ENCODE results near the gene NOS1. TPM values are rescaled to one million over a fixed set of nuclear protein-coding genes. Genes with fewer than 3 reads are reported as not detected.

The NOS1 gene
- total and polyA plus RNA-seq, 2 of the 8 experiments (the other 6 are each of a cell fraction or from before 2014, with no cell fraction given), result 1.5 to 2.0 TPM

- H3K9ac ChIP-seq (replicated peaks in 1 of 4; ENCODE audit: extremely low read depth in 1 of 4, low read depth in 3 of 4, low read length in 3 of 4), result no peak overlapping the region
- no peak for DNase-seq (ENCODE audit: low read depth in 1 of 2, low spot score in 2 of 2)
- H3K18ac ChIP-seq (ENCODE audit: extremely low read depth, low read length), result no peak overlapping the region
- H2BK20ac ChIP-seq (ENCODE audit: low read length), result no peak overlapping the region
- POLR2A ChIA-PET (ENCODE audit: partially characterized antibody), result no interaction called here
- CTCF ChIA-PET (ENCODE audit: partially characterized antibody), result interaction anchor here (1.1 kb wide), 1 partner anchor 54 kb away, joined by 4 read pairs; no protein-coding TSS in a partner anchor
- no peak overlapping the region for H3K23ac ChIP-seq (ENCODE audit: insufficient read length)
- H3K4me2 ChIP-seq (ENCODE audit: insufficient read depth in 1 of 2, low read depth in 2 of 2, low read length in 2 of 2), result no peak overlapping the region
- no peak overlapping the region for H4K5ac ChIP-seq (ENCODE audit: insufficient read length, low read depth, low read length)
- no peak overlapping the region for H3K14ac ChIP-seq (ENCODE audit: insufficient read length)
- H3K4ac ChIP-seq (replicated peaks; ENCODE audit: insufficient read length, low read depth, low read length), result no peak overlapping the region
- no peak overlapping the region for H2BK15ac ChIP-seq (ENCODE audit: low read length)
- no peaks in the 10 kb centered on the region for H3K79me2 ChIP-seq (ENCODE audit: control insufficient read depth in 1 of 2, insufficient read depth in 2 of 2, low read length in 2 of 2)
- H3K9me3 ChIP-seq (ENCODE audit: insufficient read depth in 2 of 2, low read depth in 1 of 2, low read length in 1 of 2), result no peaks in the 10 kb centered on the region
- H3K79me1 ChIP-seq (ENCODE audit: low read depth, low read length), result no peaks in the 10 kb centered on the region
- H2BK5ac ChIP-seq (ENCODE audit: low read depth, low read length), result no peak overlapping the region
- FAIRE-seq, result no peak
- H3K27ac ChIP-seq (ENCODE audit: low read depth, low read length), result no peak overlapping the region
- H2BK120ac ChIP-seq (replicated peaks; ENCODE audit: low read depth, low read length), result no peak overlapping the region
- H2AFZ ChIP-seq (ENCODE audit: low read length), result no peak overlapping the region
- H3K36me3 ChIP-seq (ENCODE audit: control insufficient read depth in 2 of 4, insufficient read depth in 4 of 4, low read length in 3 of 4), result no peaks in the 10 kb centered on the region
- H3K27me3 ChIP-seq (replicated peaks in 1 of 4; ENCODE audit: control insufficient read depth in 3 of 4, extremely low read depth in 1 of 4, insufficient read depth in 3 of 4, low read length in 3 of 4), result no peaks in the 10 kb centered on the region
- no peaks in the 10 kb centered on the region for H3K4me1 ChIP-seq (replicated peaks in 1 of 4; ENCODE audit: control insufficient read depth in 3 of 4, insufficient read depth in 4 of 4, low read length in 3 of 4)
- H4K20me1 ChIP-seq (replicated peaks in 1 of 2; ENCODE audit: control insufficient read depth in 1 of 2, insufficient read depth in 2 of 2, low read length in 2 of 2), result no peaks in the 10 kb centered on the region
- no peak overlapping the region for H3K56ac ChIP-seq (replicated peaks; ENCODE audit: insufficient read length, low read depth, low read length)
- WGBS, 2 experiments (ENCODE audit: extremely low coverage in 1 of 2, insufficient coverage in 1 of 2, insufficient read length in 1 of 2, insufficient replicate concordance in 2 of 2, low coverage in 1 of 2, low lambda C conversion rate in 2 of 2, missing lambda C conversion rate in 1 of 2), result 94% methylated on average over 4 of the region's 4 CpGs; no CpG with 5 or more reads in 1 of the 2 experiments
- H4K91ac ChIP-seq (replicated peaks; ENCODE audit: insufficient read length, low read length), result no peak overlapping the region
- H4K8ac ChIP-seq (ENCODE audit: extremely low read depth, insufficient read depth, low read length), result no peak overlapping the region
- H2AK5ac ChIP-seq (ENCODE audit: low read depth, low read length), result no peak overlapping the region
- H3K23me2 ChIP-seq (ENCODE audit: low read depth, low read length), result no peaks in the 10 kb centered on the region
- H3K4me3 ChIP-seq (ENCODE audit: extremely low read depth in 1 of 4, insufficient read depth in 2 of 4, low read depth in 3 of 4, low read length in 4 of 4), result no peak overlapping the region
- H2BK12ac ChIP-seq (ENCODE audit: low read depth, low read length), result no peak overlapping the region
- TF ChIP-seq, protein P1, sequence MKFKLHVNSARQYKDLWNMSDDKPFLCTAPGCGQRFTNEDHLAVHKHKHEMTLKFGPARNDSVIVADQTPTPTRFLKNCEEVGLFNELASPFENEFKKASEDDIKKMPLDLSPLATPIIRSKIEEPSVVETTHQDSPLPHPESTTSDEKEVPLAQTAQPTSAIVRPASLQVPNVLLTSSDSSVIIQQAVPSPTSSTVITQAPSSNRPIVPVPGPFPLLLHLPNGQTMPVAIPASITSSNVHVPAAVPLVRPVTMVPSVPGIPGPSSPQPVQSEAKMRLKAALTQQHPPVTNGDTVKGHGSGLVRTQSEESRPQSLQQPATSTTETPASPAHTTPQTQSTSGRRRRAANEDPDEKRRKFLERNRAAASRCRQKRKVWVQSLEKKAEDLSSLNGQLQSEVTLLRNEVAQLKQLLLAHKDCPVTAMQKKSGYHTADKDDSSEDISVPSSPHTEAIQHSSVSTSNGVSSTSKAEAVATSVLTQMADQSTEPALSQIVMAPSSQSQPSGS (IDR thresholded peaks at IDR 0.05; ENCODE audit: low read length), result no peak
- no peak for TF ChIP-seq FOSL1 (IDR thresholded peaks at IDR 0.05; ENCODE audit: insufficient read depth, low read depth, low read length)
- no peak for TF ChIP-seq BACH1 (IDR thresholded peaks at IDR 0.05; ENCODE audit: low read length)
- no peak for TF ChIP-seq RXRA (IDR thresholded peaks at IDR 0.05; ENCODE audit: insufficient read depth, low read depth, low read length)
These were observed 47.5 kb downstream of the NOS1 start for GRCh38 chr12:117313926-117314325.

Data from H1 (cell line).